Neural cell (in vitro differentiated cells): ENCODE measurements around the gene DIABLO. TPM values are rescaled to one million over a fixed set of nuclear protein-coding genes. Genes with fewer than 3 reads are reported as not detected.
A peak's percentile ranks its signal among the peaks of the same experiment; 100 is the strongest.

Experiments
- H2AFZ ChIP-seq: fragments of 200-600, 300-800 bp; sonication (generic), shearing (Covaris generic); 2 replicates; pipeline ENCODE4 v1.6.0; 2014; ENCODE audit warnings: low read depth, mild to moderate bottlenecking, antibody characterized with exemption, low read length, moderate library complexity
- H3F3A ChIP-seq: fragments of 200-600 bp; shearing (Covaris generic); 2 replicates; pipeline ENCODE4 v1.6.1; 2016; ENCODE audit warnings: mild to moderate bottlenecking, moderate library complexity, mixed read lengths, antibody characterized with exemption, low read length; ENCODE audit not compliant: insufficient read depth, poor library complexity, severe bottlenecking
- H3K27ac ChIP-seq: fragments of 200-600, 300-800 bp; sonication (generic), shearing (Covaris generic); 2 replicates; pipeline ENCODE4 v1.5.1; 2014; ENCODE audit warnings: mild to moderate bottlenecking, low read length, moderate library complexity
- H3K27me3 ChIP-seq: fragments of 300-800, 200-600 bp; sonication (generic), shearing (Covaris generic); 2 replicates; pipeline ENCODE4 v1.6.0; 2014; ENCODE audit warnings: mild to moderate bottlenecking, low read depth, low read length, moderate library complexity; ENCODE audit not compliant: insufficient read depth
- H3K36me3 ChIP-seq: fragments of 300-800, 200-600 bp; sonication (generic), shearing (Covaris generic); 2 replicates; pipeline ENCODE4 v1.5.1; 2014; ENCODE audit warnings: mild to moderate bottlenecking, antibody characterized with exemption, low read length, moderate library complexity; ENCODE audit not compliant: insufficient read depth
- H3K4me2 ChIP-seq: fragments of 300-800, 200-600 bp; sonication (generic), shearing (Covaris generic); 2 replicates; pipeline ENCODE4 v1.6.0; 2014; ENCODE audit warnings: mild to moderate bottlenecking, low read length
- H3K4me3 ChIP-seq: fragments of 300-800, 200-600 bp; sonication (generic), shearing (Covaris generic); 2 replicates; pipeline ENCODE4 v1.5.1; 2014; ENCODE audit warnings: mild to moderate bottlenecking, low read length, moderate library complexity
- H3K79me2 ChIP-seq: fragments of 200-600 bp; shearing (Covaris generic); replicated peaks from 2 replicates; pipeline ENCODE4 v1.6.0; 2014; ENCODE audit warnings: mild to moderate bottlenecking, low read length, moderate library complexity; ENCODE audit not compliant: insufficient read depth
- H3K9ac ChIP-seq: fragments of 300-800, 200-600 bp; sonication (generic), shearing (Covaris generic); 2 replicates; pipeline ENCODE4 v1.6.1; 2016; ENCODE audit warnings: mild to moderate bottlenecking, low read length, mixed read lengths
- H3K9me2 ChIP-seq: fragments of 200-600 bp; shearing (Covaris generic); 2 replicates; pipeline ENCODE4 v1.6.1; 2016; ENCODE audit warnings: mild to moderate bottlenecking, low read length, mixed read lengths; ENCODE audit not compliant: insufficient read depth
- H3K9me3 ChIP-seq: fragments of 200-600, 300-800 bp; sonication (generic), shearing (Covaris generic); 2 replicates; pipeline ENCODE4 v1.6.1; 2016; ENCODE audit warnings: mild to moderate bottlenecking, mixed run types, low read length, moderate library complexity, mixed read lengths
- H4K20me1 ChIP-seq: fragments of 200-600 bp; shearing (Covaris generic); 2 replicates; pipeline ENCODE4 v1.6.1; 2016; ENCODE audit warnings: mild to moderate bottlenecking, mixed run types; ENCODE audit not compliant: insufficient read depth
- EP300 ChIP-seq: fragments of 450-650 bp; conservative IDR thresholded peaks from 2 replicates; pipeline ENCODE4 v1.6.1; 2014; ENCODE audit warnings: antibody characterized with exemption, mild to moderate bottlenecking, moderate library complexity; ENCODE audit not compliant: poor library complexity, severe bottlenecking
- EZH2 ChIP-seq: fragments of 200-600, 300-800 bp; shearing (Covaris generic), sonication (generic); IDR thresholded peaks from 2 replicates; pipeline ENCODE4 v1.6.1; 2014; ENCODE audit warnings: antibody characterized with exemption, low read length, borderline replicate concordance, mild to moderate bottlenecking; ENCODE audit not compliant: insufficient read depth, poor library complexity, severe bottlenecking
- MXI1 ChIP-seq: fragments of 450-650 bp; conservative IDR thresholded peaks from 2 replicates; pipeline ENCODE4 v1.6.1; 2014; ENCODE audit warnings: antibody characterized with exemption, mild to moderate bottlenecking; ENCODE audit not compliant: poor library complexity, severe bottlenecking
- POLR2AphosphoS5 ChIP-seq: IDR thresholded peaks from 2 replicates; pipeline ENCODE4 v1.6.1; 2012
- RAD21 ChIP-seq: fragments of 450-650 bp; conservative IDR thresholded peaks from 2 replicates; pipeline ENCODE4 v1.6.1; 2014; ENCODE audit warnings: antibody characterized with exemption, mild to moderate bottlenecking, moderate library complexity
- SMC3 ChIP-seq: fragments of 450-650 bp; conservative IDR thresholded peaks from 2 replicates; pipeline ENCODE4 v1.6.1; 2014; ENCODE audit warnings: antibody characterized with exemption, mild to moderate bottlenecking, moderate library complexity; ENCODE audit not compliant: poor library complexity
- TAF1 ChIP-seq: IDR thresholded peaks from 2 replicates; pipeline ENCODE4 v1.6.1; 2012; ENCODE audit warnings: low read depth
- polyA plus RNA-seq: library from polyadenylated mRNA; depleted of rRNA; stranded (reverse); fragments of >200 nt; gene quantifications from 2 replicates; pipeline ENCODE4 v1.2.3, GENCODE V29; 2014
- TF ChIP-seq, protein P1 (sequence below): fragments of 450-650 bp; IDR thresholded peaks from 2 replicates; pipeline ENCODE4 v1.5.1; 2014; ENCODE audit warnings: antibody characterized with exemption, mild to moderate bottlenecking, moderate library complexity; ENCODE audit not compliant: poor library complexity, severe bottlenecking
- TF ChIP-seq, protein P2 (sequence below): IDR thresholded peaks from 2 replicates; pipeline ENCODE4 v1.6.1; 2012; ENCODE audit warnings: borderline replicate concordance

Gene DIABLO
- polyA plus RNA-seq, 1 donor from 2014 or later, result 157 TPM

GRCh38 chr12:122266230-122266901, 40.5 kb upstream of the DIABLO start, which contains the start of gene VPS33A:
Gene VPS33A, minus strand, starts transcription at chr12:122266494. Its CDS starts 86 bp downstream, at chr12:122266408.
- H3F3A ChIP-seq, result no peaks in the 10 kb centered on the region
- H3K9me3 ChIP-seq, result no peaks in the 10 kb centered on the region
- H3K27me3 ChIP-seq, result no peaks in the 10 kb centered on the region
- peak within 1 kb of the TSS; percentile 87 for H3K27ac ChIP-seq
- no peaks in the 10 kb centered on the region for H3K36me3 ChIP-seq
- no peak for TF ChIP-seq EZH2
- TF ChIP-seq MXI1, result peak; percentile 94
- peak; percentile 66 for TF ChIP-seq TAF1
- TF ChIP-seq SMC3, result peak; percentile 38
- TF ChIP-seq, protein P1, sequence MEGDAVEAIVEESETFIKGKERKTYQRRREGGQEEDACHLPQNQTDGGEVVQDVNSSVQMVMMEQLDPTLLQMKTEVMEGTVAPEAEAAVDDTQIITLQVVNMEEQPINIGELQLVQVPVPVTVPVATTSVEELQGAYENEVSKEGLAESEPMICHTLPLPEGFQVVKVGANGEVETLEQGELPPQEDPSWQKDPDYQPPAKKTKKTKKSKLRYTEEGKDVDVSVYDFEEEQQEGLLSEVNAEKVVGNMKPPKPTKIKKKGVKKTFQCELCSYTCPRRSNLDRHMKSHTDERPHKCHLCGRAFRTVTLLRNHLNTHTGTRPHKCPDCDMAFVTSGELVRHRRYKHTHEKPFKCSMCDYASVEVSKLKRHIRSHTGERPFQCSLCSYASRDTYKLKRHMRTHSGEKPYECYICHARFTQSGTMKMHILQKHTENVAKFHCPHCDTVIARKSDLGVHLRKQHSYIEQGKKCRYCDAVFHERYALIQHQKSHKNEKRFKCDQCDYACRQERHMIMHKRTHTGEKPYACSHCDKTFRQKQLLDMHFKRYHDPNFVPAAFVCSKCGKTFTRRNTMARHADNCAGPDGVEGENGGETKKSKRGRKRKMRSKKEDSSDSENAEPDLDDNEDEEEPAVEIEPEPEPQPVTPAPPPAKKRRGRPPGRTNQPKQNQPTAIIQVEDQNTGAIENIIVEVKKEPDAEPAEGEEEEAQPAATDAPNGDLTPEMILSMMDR, result no peak
- TF ChIP-seq RAD21, result no peak
- TF ChIP-seq, protein P2, sequence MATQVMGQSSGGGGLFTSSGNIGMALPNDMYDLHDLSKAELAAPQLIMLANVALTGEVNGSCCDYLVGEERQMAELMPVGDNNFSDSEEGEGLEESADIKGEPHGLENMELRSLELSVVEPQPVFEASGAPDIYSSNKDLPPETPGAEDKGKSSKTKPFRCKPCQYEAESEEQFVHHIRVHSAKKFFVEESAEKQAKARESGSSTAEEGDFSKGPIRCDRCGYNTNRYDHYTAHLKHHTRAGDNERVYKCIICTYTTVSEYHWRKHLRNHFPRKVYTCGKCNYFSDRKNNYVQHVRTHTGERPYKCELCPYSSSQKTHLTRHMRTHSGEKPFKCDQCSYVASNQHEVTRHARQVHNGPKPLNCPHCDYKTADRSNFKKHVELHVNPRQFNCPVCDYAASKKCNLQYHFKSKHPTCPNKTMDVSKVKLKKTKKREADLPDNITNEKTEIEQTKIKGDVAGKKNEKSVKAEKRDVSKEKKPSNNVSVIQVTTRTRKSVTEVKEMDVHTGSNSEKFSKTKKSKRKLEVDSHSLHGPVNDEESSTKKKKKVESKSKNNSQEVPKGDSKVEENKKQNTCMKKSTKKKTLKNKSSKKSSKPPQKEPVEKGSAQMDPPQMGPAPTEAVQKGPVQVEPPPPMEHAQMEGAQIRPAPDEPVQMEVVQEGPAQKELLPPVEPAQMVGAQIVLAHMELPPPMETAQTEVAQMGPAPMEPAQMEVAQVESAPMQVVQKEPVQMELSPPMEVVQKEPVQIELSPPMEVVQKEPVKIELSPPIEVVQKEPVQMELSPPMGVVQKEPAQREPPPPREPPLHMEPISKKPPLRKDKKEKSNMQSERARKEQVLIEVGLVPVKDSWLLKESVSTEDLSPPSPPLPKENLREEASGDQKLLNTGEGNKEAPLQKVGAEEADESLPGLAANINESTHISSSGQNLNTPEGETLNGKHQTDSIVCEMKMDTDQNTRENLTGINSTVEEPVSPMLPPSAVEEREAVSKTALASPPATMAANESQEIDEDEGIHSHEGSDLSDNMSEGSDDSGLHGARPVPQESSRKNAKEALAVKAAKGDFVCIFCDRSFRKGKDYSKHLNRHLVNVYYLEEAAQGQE, result no peak
- peak; percentile 95 for TF ChIP-seq POLR2AphosphoS5
- peak; percentile 75 for TF ChIP-seq EP300
- H3K79me2 ChIP-seq, result no peaks in the 10 kb centered on the region
- peak within 1 kb of the TSS; percentile 90 for H3K4me2 ChIP-seq
- peak within 1 kb of the TSS; percentile 96 for H2AFZ ChIP-seq
- H4K20me1 ChIP-seq, result no peaks in the 10 kb centered on the region
- peak within 1 kb of the TSS; percentile 89 for H3K9ac ChIP-seq
- H3K9me2 ChIP-seq, result no peaks in the 10 kb centered on the region
- peak within 1 kb of the TSS; percentile 98 for H3K4me3 ChIP-seq

GRCh38 chr12:122265886-122266229, 40.0 kb upstream of the DIABLO start:
- H3K4me2 ChIP-seq, result peak overlapping the region; percentile 90
- no peaks in the 10 kb centered on the region for H3K36me3 ChIP-seq
- no peaks in the 10 kb centered on the region for H4K20me1 ChIP-seq
- peak overlapping the region; percentile 87 for H3K27ac ChIP-seq
- no peaks in the 10 kb centered on the region for H3K79me2 ChIP-seq
- H3K9me3 ChIP-seq, result no peaks in the 10 kb centered on the region
- H3F3A ChIP-seq, result no peaks in the 10 kb centered on the region
- H3K9ac ChIP-seq, result peak overlapping the region; percentile 89
- peak overlapping the region; percentile 96 for H2AFZ ChIP-seq
- H3K27me3 ChIP-seq, result no peaks in the 10 kb centered on the region
- H3K9me2 ChIP-seq, result no peaks in the 10 kb centered on the region
- peak overlapping the region; percentile 98 for H3K4me3 ChIP-seq
- no peak for TF ChIP-seq EZH2
- TF ChIP-seq, protein P1, result no peak
- no peak for TF ChIP-seq MXI1
